Right renal cortex interstitium (tissue), 3 donors: ENCODE measurements around the gene HEATR5B. TPM values are rescaled to one million over a fixed set of nuclear protein-coding genes. Genes with fewer than 3 reads are reported as not detected.
"Not testable (repeated sequence)": the region's sequence is repeated elsewhere in the genome, so short reads cannot be mapped to it uniquely, and the experiment has no call there.

Experiments
- DNase-seq, 3 donors: peaks; one replicate each; pipeline ENCODE4 v3.0.0-alpha.2; 2013; ENCODE audit warnings: low read depth in 3 of 3, low spot score in 2 of 3
- polyA plus RNA-seq, 3 donors: library from polyadenylated mRNA; unstranded; fragments of 120-200 nt; gene quantifications; one replicate each; pipeline ENCODE4 v1.2.1, GENCODE V29; 2013; ENCODE audit not compliant: insufficient read length in 3 of 3

The HEATR5B gene
- polyA plus RNA-seq, 3 donors: 22.9 to 25.1 (median 22.9) TPM

DNA sequence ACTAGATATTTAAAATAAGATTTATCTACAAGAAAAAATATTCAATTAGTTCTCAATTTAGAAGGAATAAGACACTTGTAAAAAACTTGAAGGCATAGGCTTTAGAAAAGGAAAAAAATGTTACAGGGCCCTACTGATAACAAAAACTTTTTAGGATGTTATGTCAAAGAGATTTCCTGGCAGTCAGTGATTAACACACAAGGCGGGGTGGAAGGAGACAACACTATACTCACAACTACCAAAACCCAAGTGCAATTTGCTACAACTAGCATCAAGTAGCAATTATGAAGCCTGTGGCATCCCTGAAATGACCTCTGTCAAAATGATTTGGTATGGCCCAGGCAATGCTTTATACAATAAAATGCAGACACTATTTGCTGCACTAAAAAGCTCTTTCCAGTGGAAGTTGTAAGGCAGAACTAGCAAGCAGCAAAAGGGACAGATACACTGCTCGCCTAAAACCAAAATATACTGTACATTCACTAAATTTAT is 133.1 kb downstream of the HEATR5B start:
- no peak for DNase-seq

DNA sequence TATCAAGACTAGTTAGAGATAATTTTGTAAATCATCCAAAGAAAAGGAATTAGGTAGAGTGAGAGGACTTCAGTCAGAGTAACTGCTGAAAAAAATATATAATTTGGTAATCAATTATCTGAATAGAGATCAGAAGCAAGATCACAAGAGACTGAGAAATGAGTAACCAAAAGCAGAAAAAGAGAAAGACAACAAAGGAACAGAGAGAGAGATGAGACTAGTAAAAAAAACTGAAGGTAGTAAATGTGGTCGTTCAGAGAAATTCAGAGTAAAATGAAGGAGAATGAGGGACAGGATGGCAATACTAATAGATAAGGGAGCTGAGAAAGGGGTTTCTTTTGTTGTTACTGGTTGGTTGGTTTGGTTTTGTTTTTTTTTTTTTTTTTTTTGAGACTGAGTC is 134.3 kb downstream of the HEATR5B start:
- DNase-seq: no peak

DNA sequence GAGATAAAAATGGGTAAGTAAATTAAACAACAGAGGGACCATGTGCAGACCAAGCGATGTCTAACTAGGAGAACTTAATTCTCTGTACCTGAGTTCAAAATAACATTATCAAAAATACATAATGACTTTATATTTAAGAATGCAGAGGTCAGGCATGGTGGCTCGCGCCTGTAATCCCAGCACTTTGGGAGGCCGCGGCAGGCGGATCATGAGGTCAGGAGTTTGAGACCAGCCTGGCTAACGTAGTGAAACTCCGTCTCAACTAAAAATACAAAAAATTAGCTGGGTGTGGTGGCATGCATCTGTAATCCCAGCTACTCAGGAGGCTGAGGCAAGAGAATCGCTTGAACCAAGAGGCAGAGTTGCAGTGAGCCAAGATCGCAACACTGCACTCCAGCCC is 138.9 kb downstream of the HEATR5B start:
- DNase-seq: not testable (repeated sequence)

DNA sequence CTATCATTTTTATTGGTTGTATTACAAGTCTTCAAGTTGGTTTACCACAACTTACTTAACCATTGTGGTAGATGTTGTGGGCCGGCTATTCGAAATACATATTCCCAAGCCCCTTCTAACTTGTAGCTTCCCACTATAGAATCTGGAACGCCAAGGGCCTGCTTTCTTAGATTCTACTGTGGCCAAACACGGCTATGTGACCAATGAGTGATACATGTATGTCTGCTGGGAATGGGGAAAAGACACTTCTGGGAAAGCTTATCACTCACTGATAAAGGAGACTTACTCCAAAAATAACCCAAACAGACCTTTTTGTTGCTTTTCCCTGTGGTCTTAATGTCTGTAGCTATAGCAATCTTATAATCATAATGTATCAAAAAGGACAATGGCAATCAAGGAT is 142.3 kb downstream of the HEATR5B start:
- DNase-seq: no peak

DNA sequence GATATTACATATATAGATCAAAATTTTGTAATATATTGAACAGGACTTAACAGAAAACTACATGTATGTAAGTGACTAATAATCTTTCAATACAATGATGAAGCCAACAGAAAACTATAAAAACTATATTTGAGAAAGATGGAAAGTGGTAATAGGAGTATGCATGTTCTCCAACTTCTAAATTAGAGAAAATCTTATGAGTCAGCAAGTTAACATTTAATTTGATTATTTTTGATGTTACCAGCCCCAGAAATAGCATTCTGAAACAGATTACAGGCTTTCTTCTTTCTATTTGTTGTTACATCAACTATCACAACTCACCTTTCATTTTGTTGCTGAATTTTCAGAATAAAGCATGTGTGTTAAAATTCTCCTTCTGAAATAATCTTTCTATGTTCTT is 147.6 kb downstream of the HEATR5B start:
- DNase-seq: not testable (repeated sequence)

DNA sequence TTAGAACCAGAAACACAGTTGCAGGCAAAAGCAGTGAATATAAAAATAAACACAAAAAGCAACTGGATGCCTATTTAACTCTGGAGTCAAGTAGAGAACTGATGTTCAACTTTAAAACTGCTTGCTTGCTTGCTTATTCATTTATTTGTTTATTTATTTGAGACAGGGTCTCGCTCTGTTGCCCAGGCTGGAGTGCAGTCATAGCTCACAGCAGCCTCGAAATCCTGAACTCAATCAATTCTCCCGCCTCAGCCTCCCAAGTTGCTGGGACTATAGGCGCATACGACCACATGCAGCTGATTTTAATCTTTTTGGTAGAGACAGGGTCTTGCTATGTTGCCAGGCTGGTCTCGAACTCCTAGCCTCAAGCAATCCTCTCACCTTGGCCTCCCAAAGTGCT is 152.5 kb downstream of the HEATR5B start:
- not testable (repeated sequence) for DNase-seq

Other genes with a start within 250 kb of the HEATR5B start
- gene STRN, start 117.8 kb downstream of the HEATR5B start, polyA plus RNA-seq: 10 to 100 TPM; 23.7 to 25.6 (median 25.3) TPM
- gene GPATCH11, start 146 bp upstream of the HEATR5B start, polyA plus RNA-seq: 10 to 100 TPM; 10.2 to 12.2 (median 10.8) TPM
- 10 to 100 TPM; 33.4 to 36.7 (median 34.0) TPM for gene EIF2AK2, start 72.6 kb upstream of the HEATR5B start, polyA plus RNA-seq
- not detected for gene SULT6B1, start 104.3 kb upstream of the HEATR5B start, polyA plus RNA-seq
- 10 to 100 TPM; 55.3 to 56.9 (median 56.6) TPM for gene CEBPZOS, start 112.1 kb upstream of the HEATR5B start, polyA plus RNA-seq
- gene CEBPZ, start 147.2 kb upstream of the HEATR5B start, polyA plus RNA-seq: 100 to 1,000 TPM in 1 of 3 donors, 10 to 100 TPM in 2; 98.8 to 109 (median 99.8) TPM
- gene NDUFAF7, start 147.3 kb upstream of the HEATR5B start, polyA plus RNA-seq: 10 to 100 TPM; 24.0 to 28.1 (median 24.9) TPM
- 10 to 100 TPM; 49.5 to 53.1 (median 52.2) TPM for gene PRKD3, start 240.5 kb upstream of the HEATR5B start, polyA plus RNA-seq